Stimulated activated CD4-positive, alpha-beta T cell treated with anti-CD3 and anti-CD28 coated beads, TNF-alpha, amount 100 ng/mL, for 4 hours (primary cell): ENCODE results near the gene SPOP.
"Not testable (repeated sequence)": the region's sequence is repeated elsewhere in the genome, so short reads cannot be mapped to it uniquely, and the experiment has no call there.

Experiments
- DNase-seq, 3 experiments: peaks; one replicate each; pipeline ENCODE4 v3.0.0-alpha.2; 2020; ENCODE audit warnings: low read depth in 3 of 3

The SPOP gene

DNA sequence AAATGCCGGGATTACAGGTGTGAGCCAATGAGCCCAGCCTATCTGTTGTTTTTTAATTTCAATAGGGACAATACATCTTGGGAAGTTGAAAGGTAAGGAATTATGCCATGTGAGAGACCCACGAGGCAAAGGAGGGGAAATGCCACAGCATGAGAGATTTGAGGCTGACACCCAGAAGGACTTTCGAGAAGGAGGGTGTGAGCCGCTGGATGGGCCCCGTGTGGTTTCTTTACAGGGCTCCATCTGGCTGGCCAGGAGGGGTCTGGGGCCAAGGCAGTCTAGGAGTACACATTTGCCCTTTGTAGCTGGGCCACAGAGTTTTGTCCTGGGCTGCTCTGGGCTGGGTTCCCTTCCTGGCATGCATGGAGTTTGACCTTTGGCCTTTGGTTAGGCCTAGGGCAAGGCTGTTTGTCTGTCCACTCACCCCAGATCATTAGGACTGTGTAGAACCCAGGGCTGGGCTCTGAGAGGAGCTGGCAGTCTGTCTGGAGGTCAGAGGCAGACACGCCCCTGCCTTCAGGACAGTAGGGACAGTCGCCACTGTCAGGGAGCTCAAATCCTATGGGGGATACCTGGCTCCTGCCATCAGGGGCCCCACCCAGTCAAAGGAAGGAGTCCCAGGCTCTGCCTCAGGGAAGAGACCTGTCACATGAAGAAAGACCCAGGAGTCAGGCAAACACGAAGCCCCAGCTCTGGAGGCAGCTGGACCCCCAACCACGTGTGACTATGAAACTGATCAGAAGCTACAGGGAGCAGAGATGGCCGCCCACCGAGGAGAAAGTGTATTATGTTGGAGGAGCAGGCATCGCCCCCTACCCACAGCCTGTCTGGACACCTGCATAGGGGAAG is 126.5 kb downstream of the SPOP start:
- DNase-seq = no peak

DNA sequence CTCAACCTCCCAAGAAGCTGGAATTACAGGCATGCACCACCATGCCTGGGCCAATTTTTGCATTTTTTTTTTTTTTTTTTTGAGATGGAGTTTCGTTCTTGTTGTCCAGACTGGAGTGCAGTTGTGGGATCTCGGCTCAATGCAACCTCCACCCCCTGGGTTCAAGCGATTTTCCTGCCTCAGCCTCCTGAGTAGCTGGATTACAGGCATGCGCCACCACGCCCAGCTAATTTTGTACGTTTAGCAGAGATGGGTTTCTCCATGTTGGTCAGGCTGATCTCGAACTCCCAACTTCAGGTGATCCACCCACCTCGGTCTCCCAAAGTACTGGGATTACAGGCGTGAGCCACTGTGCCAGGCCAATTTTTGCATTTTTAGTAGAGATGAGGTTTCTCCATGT is 127.1 kb downstream of the SPOP start:
- not testable (repeated sequence) for DNase-seq

DNA sequence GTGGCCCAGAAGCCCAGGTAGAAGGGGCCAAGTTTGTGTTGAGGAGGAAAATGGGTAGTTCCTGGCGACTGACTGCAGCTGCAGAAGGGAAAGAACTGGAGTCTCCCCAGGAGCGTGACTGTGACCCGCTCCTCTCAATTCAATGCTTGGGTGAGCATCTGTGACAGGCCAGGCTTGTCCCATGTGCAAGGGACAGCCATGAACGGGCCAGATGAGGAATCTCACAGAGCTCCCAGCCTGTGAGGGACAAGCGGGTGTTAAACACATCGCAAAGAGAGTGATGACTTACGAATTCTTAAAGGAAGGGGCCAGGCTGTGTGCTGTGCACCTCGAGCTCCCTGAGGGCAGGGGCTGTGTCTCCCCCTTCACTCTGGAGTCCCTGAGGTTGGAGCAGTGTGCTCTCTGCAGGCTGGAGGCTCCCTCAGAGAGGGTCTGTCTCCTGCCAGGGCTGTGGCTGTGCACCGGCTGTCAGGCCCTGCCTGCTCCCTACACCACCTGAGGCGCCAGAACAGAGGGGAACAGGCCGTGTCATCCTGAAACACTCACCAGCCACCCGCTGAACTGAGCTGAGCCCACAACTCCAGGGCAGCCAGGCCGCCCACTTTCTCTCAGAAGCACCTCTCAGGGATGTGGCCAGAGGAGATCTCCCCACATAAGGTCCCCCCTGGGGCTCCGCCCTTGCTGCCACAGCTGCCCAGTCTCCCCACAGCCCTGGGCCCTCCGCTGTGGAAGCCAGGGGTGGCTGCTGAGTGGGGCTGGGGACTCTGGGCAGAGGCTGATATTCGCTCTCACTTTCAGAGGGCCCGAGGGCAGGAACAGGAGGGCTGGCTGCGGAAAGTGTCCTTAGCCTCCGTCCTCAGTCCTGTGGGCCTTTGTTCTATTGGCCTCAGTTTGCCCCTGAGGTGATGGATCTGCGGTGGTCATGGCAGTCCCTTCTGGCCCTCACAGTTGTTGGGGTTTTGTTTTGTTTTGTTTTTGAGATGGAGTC is 127.9 kb downstream of the SPOP start:
- no peak for DNase-seq

DNA sequence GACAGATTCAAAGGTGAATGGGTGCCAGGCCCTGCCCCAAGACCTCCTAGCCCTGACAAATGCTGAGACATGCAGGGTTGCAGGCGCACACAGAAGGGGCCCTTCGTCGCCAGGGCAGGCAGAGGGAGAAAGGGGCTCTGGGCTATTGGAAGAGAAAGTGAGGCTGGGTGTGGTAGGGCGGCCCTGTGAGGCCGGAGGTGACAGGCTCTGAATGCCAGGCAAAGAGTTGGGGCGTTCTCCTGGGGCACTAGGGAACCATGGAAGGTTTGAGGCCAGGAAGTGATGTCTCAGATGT is 128.6 kb downstream of the SPOP start:
- DNase-seq = no peak
